GM18507 (cell line): Measurements from ENCODE around the gene PA2G4.
"Not testable (repeated sequence)": the region's sequence is repeated elsewhere in the genome, so short reads cannot be mapped to it uniquely, and the experiment has no call there.

ENCODE experiments used
- DNase-seq: peaks from one replicate; pipeline ENCODE4 v3.0.0; 2011; ENCODE audit warnings: low read depth; ENCODE audit not compliant: insufficient read length; ENCODE audit errors: extremely low spot score
- FAIRE-seq: peaks from 2 replicates; lab custom pipeline; 2011; peaks lifted over from hg19 to GRCh38; lab: Jason Lieb, UNC

PA2G4 gene

GRCh38 chr12:56097738-56098137 is 6.6 kb upstream of the PA2G4 start:
- FAIRE-seq (no peak), DNase-seq (no peak)

- no peak for FAIRE-seq
Observed at GRCh38 chr12:56098592-56098991, 5.8 kb upstream of the PA2G4 start.

GRCh38 chr12:56099787-56100186 is 4.6 kb upstream of the PA2G4 start:
- no peak for FAIRE-seq
- DNase-seq: no peak

More at GRCh38 chr12:56098592-56098991, 5.8 kb upstream of the PA2G4 start:
- DNase-seq: no peak

GRCh38 chr12:56101045-56101444 is 3.3 kb upstream of the PA2G4 start:
- no peak for FAIRE-seq
- no peak for DNase-seq

GRCh38 chr12:56102683-56103065 is 1.7 kb upstream of the PA2G4 start:
- DNase-seq: no peak
- no peak for FAIRE-seq

- no peak for FAIRE-seq
- no peak for DNase-seq
Observed at GRCh38 chr12:56103066-56103711, 1.2 kb upstream of the PA2G4 start.

GRCh38 chr12:56103823-56104108 is 593 bp upstream of the PA2G4 start:
- FAIRE-seq: no peak
- DNase-seq: no peak

- FAIRE-seq (no peak), DNase-seq (no peak)
Observed at GRCh38 chr12:56104815-56105608, 653 bp downstream of the PA2G4 start.

- no peak for DNase-seq
- no peak for FAIRE-seq
Observed at GRCh38 chr12:56105609-56105902, 1.2 kb downstream of the PA2G4 start.

GRCh38 chr12:56107242-56107641 is 2.9 kb downstream of the PA2G4 start:
- no peak for DNase-seq
- no peak for FAIRE-seq

- no peak for DNase-seq
- no peak for FAIRE-seq
Observed at GRCh38 chr12:56110571-56110970, 6.2 kb downstream of the PA2G4 start.

- FAIRE-seq (no peak), DNase-seq (no peak)
Observed at GRCh38 chr12:56114084-56114483, 9.7 kb downstream of the PA2G4 start.

- no peak for FAIRE-seq
- no peak for DNase-seq
Observed at GRCh38 chr12:56115329-56115728, 11.0 kb downstream of the PA2G4 start.

GRCh38 chr12:56116267-56117081 is 12.1 kb downstream of the PA2G4 start, which contains the start of gene RPL41:
Gene RPL41, plus strand, starts transcription at chr12:56116633.
- FAIRE-seq (peak; percentile 94), DNase-seq (peak; percentile 62)

GRCh38 chr12:56117082-56117706 is 12.8 kb downstream of the PA2G4 start:
- not testable (repeated sequence) for FAIRE-seq, DNase-seq

GRCh38 chr12:56117778-56118687 is 13.7 kb downstream of the PA2G4 start, which contains the start of gene ZC3H10:
Gene ZC3H10, plus strand, starts transcription at chr12:56118266. Its CDS starts 2,297 bp downstream, at chr12:56120563.
- DNase-seq: peak; percentile 82
- peak; percentile 98 for FAIRE-seq

GRCh38 chr12:56118688-56119357 is 14.5 kb downstream of the PA2G4 start:
- FAIRE-seq: no peak
- no peak for DNase-seq

- DNase-seq: peak; percentile 40
- peak; percentile 67 for FAIRE-seq
Observed at GRCh38 chr12:56119361-56119796, 15.0 kb downstream of the PA2G4 start.
